ENCODE results near the gene CALD1.

The CALD1 gene

GRCh38 chr7:134768243-134768642, 11.2 kb upstream of the CALD1 start:
- Histone ChIP-seq H2BK5ac (ENCODE audit: low read length) (peak overlapping the region; percentile 59), H3K27me3 (ENCODE audit: control insufficient read depth in 3 of 3, insufficient read depth in 3 of 3, low read depth in 1 of 3, low read length in 3 of 3) (no peaks in the 10 kb centered on the region), H2AFZ (ENCODE audit: low read length) (no peak overlapping the region), H3K79me1 (ENCODE audit: low read depth, low read length) (no peaks in the 10 kb centered on the region), H3K9me3 (replicated peaks in 1 of 2; ENCODE audit: control insufficient read depth in 2 of 2, insufficient read depth in 1 of 2, low read depth in 1 of 2, low read length in 2 of 2) (no peaks in the 10 kb centered on the region), H3K9ac (ENCODE audit: low read depth, low read length, poor library complexity) (no peak overlapping the region), H3K14ac (ENCODE audit: low read length) (no peak overlapping the region), H2AK5ac (ENCODE audit: low read depth, low read length) (no peak overlapping the region), H3K4me2 (ENCODE audit: insufficient read depth, low read length, poor library complexity, severe bottlenecking) (no peak overlapping the region), H3K27ac (replicated peaks; ENCODE audit: low read length) (no peak overlapping the region), H4K8ac (ENCODE audit: low read depth, low read length) (no peak overlapping the region), H3K36me3 (replicated peaks in 1 of 2; ENCODE audit: control insufficient read depth in 2 of 2, insufficient read depth in 2 of 2, low read length in 2 of 2) (no peaks in the 10 kb centered on the region), H2BK12ac (ENCODE audit: low read length) (no peak overlapping the region), H3K4me3 (ENCODE audit: low read length in 2 of 2) (no peak overlapping the region), H2BK15ac (ENCODE audit: low read length) (no peak overlapping the region), H3K4ac (ENCODE audit: low read length) (no peak overlapping the region), H3K4me1 (ENCODE audit: control insufficient read depth in 2 of 2, insufficient read depth in 1 of 2, low read depth in 1 of 2, low read length in 2 of 2) (peaks cover 0 to 1% of the 10 kb centered on the region in 2 donors), H3K18ac (ENCODE audit: low read length) (no peak overlapping the region), H2BK120ac (ENCODE audit: low read depth, low read length) (no peak overlapping the region), H4K91ac (ENCODE audit: low read depth, low read length, poor library complexity) (no peak overlapping the region), H3K23ac (ENCODE audit: low read depth, low read length, poor library complexity) (no peak overlapping the region)
- WGBS, 2 donors (ENCODE audit: extremely low coverage in 2 of 2, insufficient read length in 2 of 2, insufficient replicate concordance in 1 of 2) = no CpG with 5 or more reads among the region's 4 CpGs
- no peak for DNase-seq (ENCODE audit: low spot score)

- Histone ChIP-seq H3K36me3 (replicated peaks in 1 of 2; ENCODE audit: control insufficient read depth in 2 of 2, insufficient read depth in 2 of 2, low read length in 2 of 2) (no peaks in the 10 kb centered on the region), H4K91ac (ENCODE audit: low read depth, low read length, poor library complexity) (no peak overlapping the region), H3K79me1 (ENCODE audit: low read depth, low read length) (no peaks in the 10 kb centered on the region), H4K8ac (ENCODE audit: low read depth, low read length) (no peak overlapping the region), H3K27ac (replicated peaks; ENCODE audit: low read length) (no peak overlapping the region), H3K18ac (ENCODE audit: low read length) (no peak overlapping the region), H3K23ac (ENCODE audit: low read depth, low read length, poor library complexity) (no peak overlapping the region), H3K4me1 (ENCODE audit: control insufficient read depth in 2 of 2, insufficient read depth in 1 of 2, low read depth in 1 of 2, low read length in 2 of 2) (peaks cover 0 to 1% of the 10 kb centered on the region in 2 donors), H3K14ac (ENCODE audit: low read length) (no peak overlapping the region), H3K9ac (ENCODE audit: low read depth, low read length, poor library complexity) (no peak overlapping the region), H3K4me2 (ENCODE audit: insufficient read depth, low read length, poor library complexity, severe bottlenecking) (no peak overlapping the region), H2BK5ac (ENCODE audit: low read length) (no peak overlapping the region), H2BK15ac (ENCODE audit: low read length) (no peak overlapping the region), H2AFZ (ENCODE audit: low read length) (no peak overlapping the region), H3K9me3 (replicated peaks in 1 of 2; ENCODE audit: control insufficient read depth in 2 of 2, insufficient read depth in 1 of 2, low read depth in 1 of 2, low read length in 2 of 2) (no peaks in the 10 kb centered on the region), H2AK5ac (ENCODE audit: low read depth, low read length) (no peak overlapping the region), H3K4me3 (ENCODE audit: low read length in 2 of 2) (no peak overlapping the region), H2BK120ac (ENCODE audit: low read depth, low read length) (no peak overlapping the region), H3K27me3 (ENCODE audit: control insufficient read depth in 3 of 3, insufficient read depth in 3 of 3, low read depth in 1 of 3, low read length in 3 of 3) (no peaks in the 10 kb centered on the region), H3K4ac (ENCODE audit: low read length) (no peak overlapping the region), H2BK12ac (ENCODE audit: low read length) (no peak overlapping the region)
- DNase-seq (ENCODE audit: low spot score) = no peak
- WGBS, 2 donors (ENCODE audit: extremely low coverage in 2 of 2, insufficient read length in 2 of 2, insufficient replicate concordance in 1 of 2) = no CpG with 5 or more reads among the region's 6 CpGs
Measured at GRCh38 chr7:134770676-134771075, 8.8 kb upstream of the CALD1 start.

- Histone ChIP-seq H3K4ac (ENCODE audit: low read length) (no peak overlapping the region), H3K18ac (ENCODE audit: low read length) (no peak overlapping the region), H2BK12ac (ENCODE audit: low read length) (no peak overlapping the region), H3K4me3 (ENCODE audit: low read length in 2 of 2) (no peak overlapping the region), H4K8ac (ENCODE audit: low read depth, low read length) (no peak overlapping the region), H4K91ac (ENCODE audit: low read depth, low read length, poor library complexity) (no peak overlapping the region), H3K9me3 (replicated peaks in 1 of 2; ENCODE audit: control insufficient read depth in 2 of 2, insufficient read depth in 1 of 2, low read depth in 1 of 2, low read length in 2 of 2) (no peaks in the 10 kb centered on the region), H2BK5ac (ENCODE audit: low read length) (no peak overlapping the region), H2AK5ac (ENCODE audit: low read depth, low read length) (no peak overlapping the region), H2AFZ (ENCODE audit: low read length) (no peak overlapping the region), H2BK15ac (ENCODE audit: low read length) (no peak overlapping the region), H3K23ac (ENCODE audit: low read depth, low read length, poor library complexity) (no peak overlapping the region), H3K14ac (ENCODE audit: low read length) (no peak overlapping the region), H3K79me1 (ENCODE audit: low read depth, low read length) (no peaks in the 10 kb centered on the region), H3K9ac (ENCODE audit: low read depth, low read length, poor library complexity) (no peak overlapping the region), H3K27ac (replicated peaks; ENCODE audit: low read length) (no peak overlapping the region), H3K36me3 (replicated peaks in 1 of 2; ENCODE audit: control insufficient read depth in 2 of 2, insufficient read depth in 2 of 2, low read length in 2 of 2) (no peaks in the 10 kb centered on the region), H3K4me1 (ENCODE audit: control insufficient read depth in 2 of 2, insufficient read depth in 1 of 2, low read depth in 1 of 2, low read length in 2 of 2) (peaks cover 0 to 1% of the 10 kb centered on the region in 2 donors), H2BK120ac (ENCODE audit: low read depth, low read length) (no peak overlapping the region), H3K27me3 (ENCODE audit: control insufficient read depth in 3 of 3, insufficient read depth in 3 of 3, low read depth in 1 of 3, low read length in 3 of 3) (no peaks in the 10 kb centered on the region), H3K4me2 (ENCODE audit: insufficient read depth, low read length, poor library complexity, severe bottlenecking) (no peak overlapping the region)
- DNase-seq (ENCODE audit: low spot score) = no peak
- WGBS, 2 donors (ENCODE audit: extremely low coverage in 2 of 2, insufficient read length in 2 of 2, insufficient replicate concordance in 1 of 2) = no CpG with 5 or more reads among the region's 3 CpGs
Measured at GRCh38 chr7:134771111-134771510, 8.3 kb upstream of the CALD1 start.

- H3K27me3 ChIP-seq (ENCODE audit: control insufficient read depth in 3 of 3, insufficient read depth in 3 of 3, low read depth in 1 of 3, low read length in 3 of 3) = no peaks in the 10 kb centered on the region
- no peaks in the 10 kb centered on the region for H3K36me3 ChIP-seq (replicated peaks in 1 of 2; ENCODE audit: control insufficient read depth in 2 of 2, insufficient read depth in 2 of 2, low read length in 2 of 2)
- no peaks in the 10 kb centered on the region for H3K9me3 ChIP-seq (replicated peaks in 1 of 2; ENCODE audit: control insufficient read depth in 2 of 2, insufficient read depth in 1 of 2, low read depth in 1 of 2, low read length in 2 of 2)
- H3K4me1 ChIP-seq (ENCODE audit: control insufficient read depth in 2 of 2, insufficient read depth in 1 of 2, low read depth in 1 of 2, low read length in 2 of 2) = peaks cover 0 to 1% of the 10 kb centered on the region in 2 donors
- no peaks in the 10 kb centered on the region for H3K79me1 ChIP-seq (ENCODE audit: low read depth, low read length)
- no peak overlapping the region for H2BK5ac ChIP-seq (ENCODE audit: low read length)
- no peak overlapping the region for H3K27ac ChIP-seq (replicated peaks; ENCODE audit: low read length)
- H2AK5ac ChIP-seq (ENCODE audit: low read depth, low read length) = no peak overlapping the region
- no peak overlapping the region for H2BK12ac ChIP-seq (ENCODE audit: low read length)
- no peak overlapping the region for H2BK15ac ChIP-seq (ENCODE audit: low read length)
- H3K14ac ChIP-seq (ENCODE audit: low read length) = no peak overlapping the region
- H3K4ac ChIP-seq (ENCODE audit: low read length) = no peak overlapping the region
- no CpG with 5 or more reads among the region's 2 CpGs for WGBS, 2 donors (ENCODE audit: extremely low coverage in 2 of 2, insufficient read length in 2 of 2, insufficient replicate concordance in 1 of 2)
- no peak overlapping the region for H3K4me3 ChIP-seq (ENCODE audit: low read length in 2 of 2)
- DNase-seq (ENCODE audit: low spot score) = no peak
- H3K4me2 ChIP-seq (ENCODE audit: insufficient read depth, low read length, poor library complexity, severe bottlenecking) = no peak overlapping the region
- no peak overlapping the region for H3K23ac ChIP-seq (ENCODE audit: low read depth, low read length, poor library complexity)
- no peak overlapping the region for H3K18ac ChIP-seq (ENCODE audit: low read length)
- no peak overlapping the region for H2AFZ ChIP-seq (ENCODE audit: low read length)
- no peak overlapping the region for H2BK120ac ChIP-seq (ENCODE audit: low read depth, low read length)
- no peak overlapping the region for H4K8ac ChIP-seq (ENCODE audit: low read depth, low read length)
- H4K91ac ChIP-seq (ENCODE audit: low read depth, low read length, poor library complexity) = no peak overlapping the region
- no peak overlapping the region for H3K9ac ChIP-seq (ENCODE audit: low read depth, low read length, poor library complexity)
Measured at GRCh38 chr7:134771889-134772288, 7.5 kb upstream of the CALD1 start.

All from neuronal stem cell (in vitro differentiated cells).